ENCODE results near the gene CRYGA.
"Not testable (repeated sequence)": the region's sequence is repeated elsewhere in the genome, so short reads cannot be mapped to it uniquely, and the experiment has no call there.

CRYGA gene

DNA sequence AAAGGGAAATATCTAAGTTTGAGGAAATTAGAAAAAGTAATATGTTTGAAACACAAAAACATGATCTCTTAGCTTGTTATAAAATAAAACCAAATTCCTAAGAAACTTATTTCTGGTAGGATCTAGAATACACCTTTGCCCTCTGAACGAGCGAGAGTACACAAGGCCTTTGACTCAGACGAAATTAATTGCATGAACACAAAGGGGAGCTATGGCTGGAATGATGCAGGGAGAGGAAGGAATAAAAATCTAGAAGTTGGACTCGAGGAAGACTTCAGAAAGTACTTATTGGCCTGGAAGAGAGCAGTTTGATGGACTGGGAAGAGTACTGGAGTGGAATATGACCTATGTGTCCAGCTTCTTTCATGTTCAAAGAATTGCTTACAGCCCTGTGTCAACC, 38.1 kb downstream of the CRYGA start:
- DNase-seq, result no peak

GRCh38 chr2:208124013-208124715, 39.2 kb downstream of the CRYGA start, which contains the start of gene CRYGD:
Gene CRYGD (minus strand): TSS chr2:208124524. CDS start chr2:208124473, 51 bp downstream.
- not testable (repeated sequence) for DNase-seq

DNA sequence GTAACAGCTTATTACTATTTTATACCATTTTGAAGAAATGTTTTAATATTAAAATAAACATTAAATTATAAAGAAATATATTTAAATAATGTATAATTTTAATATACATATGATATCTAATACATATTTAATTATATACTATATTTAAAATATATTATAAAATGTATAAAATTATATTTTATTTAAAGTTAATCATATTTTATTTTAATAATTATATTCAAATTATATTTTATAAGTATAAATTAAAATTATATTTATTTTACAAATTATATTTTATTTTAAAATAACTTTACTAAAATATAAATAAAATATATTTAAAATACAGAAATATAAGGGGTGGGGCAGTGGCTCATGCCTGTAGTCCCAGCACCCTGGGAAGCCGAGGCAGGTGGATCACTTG, 41.1 kb downstream of the CRYGA start:
- DNase-seq, result no peak

DNA sequence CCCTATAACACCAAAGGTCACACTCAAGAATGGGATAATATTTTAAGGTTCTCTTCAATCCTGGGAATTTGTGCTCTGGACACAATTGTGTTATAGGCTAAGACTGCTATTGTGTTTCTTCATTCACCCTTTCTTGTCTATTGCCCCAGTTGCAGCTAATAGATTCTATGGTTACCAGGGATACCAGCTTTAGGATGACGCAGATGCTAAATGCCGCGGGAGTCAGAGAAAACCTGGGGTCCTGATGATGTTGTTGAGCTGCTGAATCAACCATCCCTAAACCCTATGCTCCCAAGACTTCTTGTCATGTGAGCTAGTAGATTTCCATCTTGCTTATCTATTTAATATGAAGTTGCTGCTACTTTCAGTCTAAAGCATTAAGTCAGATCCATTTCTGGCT, 44.5 kb downstream of the CRYGA start:
- no peak for DNase-seq

DNA sequence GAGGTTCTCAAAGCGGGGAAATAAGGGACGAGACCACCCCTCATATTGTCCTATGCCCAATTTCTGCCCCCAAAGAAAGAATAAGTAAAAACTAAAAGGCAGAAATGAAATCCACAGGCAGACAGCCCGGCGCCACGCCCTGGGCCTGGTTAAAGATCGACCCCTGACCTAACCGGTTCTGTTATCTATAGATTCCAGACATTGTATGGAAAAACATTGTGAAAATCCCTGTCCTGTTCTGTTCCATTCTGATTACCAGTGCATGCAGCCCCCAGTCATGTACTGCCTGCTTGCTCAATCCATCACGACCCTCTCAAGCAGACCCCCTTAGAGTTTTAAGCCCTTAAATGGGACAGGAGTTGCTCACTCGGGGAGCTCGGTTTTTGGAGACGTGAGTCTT, 46.0 kb downstream of the CRYGA start:
- DNase-seq, result not testable (repeated sequence)

DNA sequence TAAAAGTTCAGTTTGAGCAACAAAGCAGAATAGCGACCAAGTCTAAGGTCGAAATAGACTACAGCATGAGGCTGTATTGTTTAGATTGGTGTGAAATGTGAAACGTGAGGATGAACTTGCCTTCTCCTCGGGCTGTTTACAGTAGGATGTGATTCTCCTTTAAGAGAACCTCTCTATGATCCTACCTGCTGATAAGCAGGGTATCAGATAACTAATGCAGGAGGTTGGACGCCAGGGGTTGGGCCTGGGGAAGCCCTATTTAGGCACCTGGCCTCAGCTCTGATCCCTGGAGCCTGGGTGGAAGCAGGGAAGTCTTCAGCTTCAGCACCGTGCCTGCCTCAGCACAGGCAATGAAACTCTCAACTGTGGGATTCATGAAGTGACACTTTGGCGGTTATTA, 50.4 kb downstream of the CRYGA start:
- DNase-seq, result peak in 1 of 2 experiments; percentile 2

- not testable (repeated sequence) for DNase-seq
Observed at GRCh38 chr2:208112273-208112745, 51.1 kb downstream of the CRYGA start.

Data from NCI-H187 (cell line).